ENCODE results near the gene TIMM22. TPM values are rescaled to one million over a fixed set of nuclear protein-coding genes. Genes with fewer than 3 reads are reported as not detected.
A peak's percentile ranks its signal among the peaks of the same experiment; 100 is the strongest.

TIMM22 gene
- total RNA-seq, 1 experiment from 2014 or later: 14.0 TPM

- no peak for TF ChIP-seq ELF1 (IDR thresholded peaks at IDR 0.05; ENCODE audit: borderline replicate concordance, low read depth)
These were observed 20.6 kb upstream of the TIMM22 start (continued) for GRCh38 chr17:976312-976711.

DNA sequence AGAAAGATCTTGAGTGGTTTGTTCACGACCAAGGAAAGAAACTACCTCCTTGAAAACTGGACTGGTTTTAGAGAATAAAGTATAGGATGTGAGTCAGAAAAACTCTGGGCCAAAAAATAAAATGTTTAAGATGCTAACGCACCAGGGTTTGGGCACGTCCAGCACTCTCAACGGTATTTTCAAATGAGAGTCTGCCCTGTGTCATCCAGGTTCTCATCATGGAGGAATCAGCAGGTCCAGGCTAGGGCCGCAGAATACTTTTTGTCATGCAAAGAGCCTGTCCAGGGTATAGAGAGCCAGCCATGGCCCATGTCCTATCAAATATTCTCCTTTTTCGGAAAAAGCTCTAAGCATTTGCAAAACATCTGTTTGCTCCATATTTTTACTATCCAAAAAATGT lies 19.8 kb upstream of the TIMM22 start:
- intact Hi-C loops (cut with micrococcal nuclease): no loop called here
- Histone ChIP-seq H3K27ac (ENCODE audit: low read depth, low read length) (no peak overlapping the region), H3K9me3 (ENCODE audit: control insufficient read depth in 1 of 2, insufficient read depth in 1 of 2, low read depth in 1 of 2, low read length in 2 of 2) (no peaks in the 10 kb centered on the region), H3K4me3 (replicated peaks in 1 of 2; ENCODE audit: low read depth in 1 of 2, low read length in 2 of 2) (no peak overlapping the region), H3K36me3 (ENCODE audit: control insufficient read depth in 1 of 2, insufficient read depth in 2 of 2, low read length in 2 of 2) (no peaks in the 10 kb centered on the region), H2AFZ (ENCODE audit: low read depth, low read length, poor library complexity, severe bottlenecking) (no peak overlapping the region), H4K20me1 (ENCODE audit: insufficient read depth) (no peaks in the 10 kb centered on the region; the same call in 1 of the 2 replicates), H3K9ac (ENCODE audit: low read length) (no peak overlapping the region), H3K9me2 (ENCODE audit: insufficient read depth) (no peaks in the 10 kb centered on the region), H3K4me2 (ENCODE audit: low read length) (peak overlapping the region; percentile 96; the same call in 1 of the 2 replicates), H3K4me1 (ENCODE audit: control insufficient read depth in 1 of 2, insufficient read depth in 2 of 2, low read length in 2 of 2) (peaks cover 33 to 75% of the 10 kb centered on the region in 2 experiments), H3K79me2 (ENCODE audit: insufficient read depth, low read length) (peaks cover 58% of the 10 kb centered on the region), H3K27me3 (ENCODE audit: insufficient read depth, low read length) (no peaks in the 10 kb centered on the region)
- no peak for DNase-seq (ENCODE audit: low read depth, low spot score)
- ChIA-PET POLR2A (no interaction called here), CTCF (interaction anchor here (2.1 kb wide), 1 partner anchor 98 kb away, joined by 5 read pairs; no protein-coding TSS in a partner anchor), RAD21 (ENCODE audit: low non-redundant PET in 1 of 2, low total read pairs in 2 of 2, uncharacterized antibody in 2 of 2, unreplicated experiment in 2 of 2) (no interaction called here)
- BruUV-seq (replicated peaks): no TSS peak
- TF ChIP-seq POLR2A (IDR thresholded peaks at IDR 0.05; ENCODE audit: borderline replicate concordance, extremely low read depth, insufficient read depth, insufficient read length) (no peak), RAD21 (IDR thresholded peaks at IDR 0.05; ENCODE audit: low read depth) (no peak), REST (IDR thresholded peaks at IDR 0.05; ENCODE audit: low read depth) (no peak), SP1 (IDR thresholded peaks at IDR 0.05; ENCODE audit: low read depth) (no peak), EZH2 (IDR thresholded peaks at IDR 0.05) (no peak), SRF (IDR thresholded peaks at IDR 0.05; ENCODE audit: low read depth) (no peak), ELF1 (IDR thresholded peaks at IDR 0.05; ENCODE audit: borderline replicate concordance, low read depth) (no peak), ZBTB33 (IDR thresholded peaks at IDR 0.05; ENCODE audit: extremely low read depth, insufficient replicate concordance, low read length) (no peak), CTCF (IDR thresholded peaks at IDR 0.05 in 2 of 3, conservative IDR thresholded peaks at IDR 0.05 in 1 of 3; ENCODE audit: borderline replicate concordance in 1 of 3, insufficient read depth in 1 of 3, low read depth in 2 of 3, low read length in 2 of 3) (no peak), CBX3 (IDR thresholded peaks at IDR 0.05; ENCODE audit: low read depth) (no peak)
- TF ChIP-seq, protein P1, sequence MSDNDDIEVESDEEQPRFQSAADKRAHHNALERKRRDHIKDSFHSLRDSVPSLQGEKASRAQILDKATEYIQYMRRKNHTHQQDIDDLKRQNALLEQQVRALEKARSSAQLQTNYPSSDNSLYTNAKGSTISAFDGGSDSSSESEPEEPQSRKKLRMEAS (IDR thresholded peaks at IDR 0.05): no peak
- no peak for ATAC-seq

Data from HCT116 (cell line).